Measurements from ENCODE around the gene SLC35C1.
"Not testable (repeated sequence)": the region's sequence is repeated elsewhere in the genome, so short reads cannot be mapped to it uniquely, and the experiment has no call there.

Gene SLC35C1

DNA sequence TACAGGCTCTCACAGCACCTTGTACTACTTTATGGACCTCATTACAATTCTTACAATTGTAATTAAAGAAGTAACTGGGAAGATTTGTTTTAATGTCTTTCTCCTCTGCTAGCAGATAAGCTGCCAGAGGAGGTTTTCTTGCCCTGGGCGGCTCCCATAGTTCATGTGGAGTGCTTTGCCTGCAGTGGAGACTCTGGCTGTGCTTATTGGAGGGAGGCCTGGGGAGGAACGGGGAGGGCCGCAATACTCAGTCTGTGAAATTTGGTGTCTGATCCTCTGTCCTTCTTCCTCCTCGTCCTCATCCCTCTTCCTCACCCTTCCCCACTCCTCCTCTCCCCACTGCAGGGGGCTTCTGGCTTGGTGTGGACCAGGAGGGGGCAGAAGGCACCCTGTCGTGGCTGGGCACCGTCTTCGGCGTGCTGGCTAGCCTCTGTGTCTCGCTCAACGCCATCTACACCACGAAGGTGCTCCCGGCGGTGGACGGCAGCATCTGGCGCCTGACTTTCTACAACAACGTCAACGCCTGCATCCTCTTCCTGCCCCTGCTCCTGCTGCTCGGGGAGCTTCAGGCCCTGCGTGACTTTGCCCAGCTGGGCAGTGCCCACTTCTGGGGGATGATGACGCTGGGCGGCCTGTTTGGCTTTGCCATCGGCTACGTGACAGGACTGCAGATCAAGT, 5.6 kb downstream of the SLC35C1 start:
- no peak for DNase-seq (ENCODE audit: low read depth, low spot score)

DNA sequence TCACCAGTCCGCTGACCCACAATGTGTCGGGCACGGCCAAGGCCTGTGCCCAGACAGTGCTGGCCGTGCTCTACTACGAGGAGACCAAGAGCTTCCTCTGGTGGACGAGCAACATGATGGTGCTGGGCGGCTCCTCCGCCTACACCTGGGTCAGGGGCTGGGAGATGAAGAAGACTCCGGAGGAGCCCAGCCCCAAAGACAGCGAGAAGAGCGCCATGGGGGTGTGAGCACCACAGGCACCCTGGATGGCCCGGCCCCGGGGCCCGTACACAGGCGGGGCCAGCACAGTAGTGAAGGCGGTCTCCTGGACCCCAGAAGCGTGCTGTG, 6.1 kb downstream of the SLC35C1 start:
- no peak for DNase-seq (ENCODE audit: low read depth, low spot score)

DNA sequence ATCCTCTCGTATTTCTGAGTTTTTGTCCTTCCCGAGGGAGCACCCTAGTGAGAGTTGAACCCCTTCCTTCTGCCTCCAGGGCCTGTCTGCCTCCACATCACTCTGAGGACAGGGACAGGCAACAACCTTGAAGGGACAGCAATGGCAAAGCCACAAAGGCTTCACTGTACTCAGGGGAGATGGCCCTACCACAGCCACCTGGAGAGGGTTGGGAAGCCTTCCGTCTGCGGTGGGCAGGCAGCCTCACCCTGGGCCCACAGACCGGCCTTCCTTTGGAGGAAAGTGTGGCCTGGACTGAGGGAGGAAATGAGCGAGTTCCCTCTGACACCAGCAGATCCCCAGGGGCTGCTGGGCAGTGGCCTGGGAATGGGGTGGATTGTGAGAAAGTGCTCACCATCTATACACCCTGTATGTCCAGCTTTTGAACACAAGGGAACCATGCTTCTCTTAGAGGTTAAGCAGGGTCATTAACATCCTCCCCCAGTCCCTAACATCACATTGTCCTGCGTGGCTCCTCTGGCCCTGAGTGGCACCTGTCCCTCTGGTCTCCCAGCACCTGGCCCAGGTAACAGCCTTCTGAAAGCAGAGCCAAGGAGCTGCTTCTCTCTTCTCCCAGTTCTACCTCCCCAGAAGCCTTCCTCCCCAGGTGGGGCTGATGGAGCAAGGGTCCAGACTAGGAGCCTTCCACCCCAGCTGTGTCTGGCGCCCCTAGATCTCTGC, 6.8 kb downstream of the SLC35C1 start:
- DNase-seq (ENCODE audit: low read depth, low spot score) = no peak

DNA sequence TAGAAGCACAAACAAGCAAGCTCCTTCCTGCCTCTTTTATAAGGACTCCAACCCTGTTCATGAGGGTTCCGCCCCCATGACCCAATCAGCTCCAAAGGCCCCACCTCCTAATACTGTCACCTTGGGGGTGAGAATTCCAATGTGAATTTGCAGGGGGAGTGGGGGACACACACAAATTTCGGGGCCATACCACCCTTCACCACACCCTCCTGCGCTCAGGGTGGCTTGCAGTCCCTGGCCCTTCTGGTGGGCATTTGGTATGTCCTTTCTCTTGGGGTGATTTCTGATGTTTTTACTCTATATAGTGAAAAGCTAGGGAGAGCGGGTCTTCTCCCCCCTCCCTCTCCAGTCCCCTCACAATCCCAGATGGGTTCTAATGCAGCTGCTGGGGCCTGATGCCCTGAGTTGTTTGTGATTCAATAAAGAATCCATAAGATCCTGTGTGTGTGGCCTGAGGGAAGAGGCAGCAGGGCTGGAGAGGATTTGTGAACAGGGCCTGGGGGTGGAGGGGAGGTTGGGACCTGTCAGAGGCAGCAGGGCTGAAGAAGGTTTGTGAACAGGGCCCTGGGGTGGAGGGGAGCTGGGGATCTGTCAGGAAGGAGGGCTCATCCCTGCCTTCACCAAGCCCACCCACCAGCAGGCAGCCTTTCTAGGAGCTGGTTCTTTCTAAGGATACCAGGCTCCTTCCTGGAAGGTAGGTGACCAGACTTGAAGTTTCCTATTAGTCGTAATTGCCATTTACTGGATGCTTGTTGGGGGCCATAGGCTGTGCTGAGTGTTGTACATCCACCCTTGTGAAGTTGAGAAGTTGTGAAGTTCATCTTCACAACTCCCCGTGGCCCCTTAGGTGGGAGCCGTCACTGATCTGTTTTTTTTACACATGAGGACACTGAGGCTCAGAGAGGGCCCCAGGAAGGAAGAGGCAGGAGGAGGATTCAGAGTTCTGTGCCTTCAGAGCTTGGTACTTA, 7.9 kb downstream of the SLC35C1 start:
- peak; percentile 23 for DNase-seq (ENCODE audit: low read depth, low spot score)

DNA sequence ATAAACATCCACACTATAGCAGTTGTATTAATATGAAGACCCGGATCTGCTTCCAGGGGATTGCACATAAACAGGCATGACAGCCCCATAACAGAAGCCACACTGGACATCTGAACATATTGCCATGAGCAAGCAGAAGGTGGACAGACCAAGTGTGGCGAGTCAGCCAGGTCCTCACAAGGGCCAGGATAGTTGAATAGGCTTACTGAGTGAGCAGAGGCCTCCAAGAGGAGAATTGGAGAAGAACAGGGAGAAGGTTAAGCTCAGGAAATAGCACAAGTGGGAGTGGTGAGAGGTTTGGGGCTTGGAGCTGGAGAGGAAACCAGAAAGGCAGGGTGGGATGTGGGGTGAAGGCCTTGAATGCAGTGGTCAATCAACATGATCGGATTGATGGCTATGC, 10.8 kb downstream of the SLC35C1 start:
- DNase-seq (ENCODE audit: low read depth, low spot score) = peak; percentile 53

DNA sequence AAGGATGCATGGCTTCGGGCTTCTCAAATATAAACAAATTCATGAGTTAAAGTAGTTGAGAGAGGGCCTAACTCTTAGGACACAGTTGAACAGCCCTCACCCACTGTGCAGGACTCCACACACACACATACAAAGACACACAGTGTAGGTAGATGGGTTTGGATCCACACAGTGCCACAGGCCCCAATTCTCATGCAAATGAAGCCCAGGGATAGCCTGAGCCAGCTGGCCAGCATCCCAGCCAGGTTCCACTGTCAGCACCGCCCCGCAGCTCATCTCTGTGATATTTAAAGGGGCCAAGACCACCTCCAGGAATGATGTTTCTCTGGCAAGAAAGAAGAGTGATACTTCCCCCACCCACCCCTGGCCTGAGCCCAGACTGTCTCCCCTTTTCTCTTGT, 11.7 kb downstream of the SLC35C1 start:
- peak; percentile 59 for DNase-seq (ENCODE audit: low read depth, low spot score)

DNA sequence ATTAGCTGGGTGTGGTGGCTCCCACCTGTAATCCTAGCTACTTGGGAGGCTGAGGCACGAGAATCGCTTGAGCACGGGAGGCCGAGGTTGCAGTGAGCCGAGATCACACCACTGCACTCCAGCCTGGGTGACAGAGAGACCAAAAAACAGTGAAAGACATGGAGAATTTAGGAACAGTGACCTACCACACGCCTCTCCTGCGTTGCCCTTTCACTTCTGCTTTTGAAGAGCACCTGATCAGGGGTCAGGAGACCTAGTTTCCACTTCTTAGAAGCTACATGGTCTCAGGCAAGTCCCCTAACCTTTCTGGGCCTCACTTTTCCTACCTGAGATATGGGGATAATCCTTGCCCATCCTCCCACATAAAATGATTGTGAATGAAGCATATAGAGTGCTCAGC, 12.2 kb downstream of the SLC35C1 start:
- no peak for DNase-seq (ENCODE audit: low read depth, low spot score)

DNA sequence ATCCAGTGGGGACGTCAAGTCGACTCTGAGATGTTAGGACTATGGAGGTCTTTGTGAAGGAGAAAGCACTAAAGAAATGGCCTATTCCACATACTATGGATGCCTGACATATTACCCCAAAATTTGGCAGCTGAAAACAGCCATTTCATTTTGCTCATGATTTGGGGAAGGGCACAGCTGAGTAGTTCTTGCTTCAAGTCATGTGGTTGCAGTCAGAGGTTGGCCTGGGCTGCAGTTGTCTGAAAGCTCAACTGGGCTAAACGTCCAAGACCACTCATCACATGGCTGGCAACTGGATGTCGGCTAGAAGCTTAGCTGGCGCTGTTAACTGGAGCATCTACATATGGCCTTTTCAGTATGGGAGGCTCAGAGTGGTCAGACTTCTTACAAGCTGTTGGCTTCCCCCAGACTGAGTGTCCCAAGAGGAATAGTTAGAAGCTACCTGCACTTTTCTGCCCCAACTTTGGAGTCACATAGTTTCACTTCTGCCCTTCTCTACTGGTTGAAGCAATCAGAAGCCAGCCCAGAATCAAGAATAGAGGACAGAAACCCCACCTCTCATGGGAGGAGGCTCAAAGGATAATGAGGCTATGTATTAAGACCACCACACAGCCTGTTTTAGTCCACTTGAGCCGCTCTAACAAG, 14.1 kb downstream of the SLC35C1 start:
- no peak for DNase-seq (ENCODE audit: low read depth, low spot score)

DNA sequence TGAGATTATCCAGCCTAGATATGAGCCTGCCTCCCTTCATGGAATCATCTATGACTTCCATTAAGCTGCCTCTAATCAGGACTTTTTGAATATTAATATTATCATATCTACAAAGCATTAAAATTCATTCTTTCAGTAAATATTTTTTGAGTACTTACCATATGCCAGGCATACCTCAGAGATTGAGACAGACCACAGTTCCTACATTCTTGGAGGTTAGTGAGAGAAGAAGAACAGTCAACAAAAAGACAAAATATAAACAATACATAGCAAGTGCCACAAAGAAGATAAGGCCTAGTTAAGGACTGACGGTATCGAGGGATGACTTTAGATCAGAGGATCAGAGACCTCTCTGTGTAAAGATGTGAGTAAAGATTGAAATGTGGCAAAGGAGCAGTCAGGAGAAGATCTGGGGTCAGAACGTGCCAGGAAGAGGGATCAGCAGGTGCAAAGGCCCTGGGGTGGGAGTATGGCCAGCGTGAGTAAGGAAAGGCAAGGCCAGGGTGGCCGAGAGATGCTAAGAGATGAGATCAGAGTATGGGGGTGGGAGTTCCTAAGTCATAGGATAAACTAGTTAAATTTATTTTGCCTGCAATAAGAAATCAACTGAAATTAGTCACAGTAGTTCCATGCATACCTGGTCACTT, 15.4 kb downstream of the SLC35C1 start:
- no peak for DNase-seq (ENCODE audit: low read depth, low spot score)

DNA sequence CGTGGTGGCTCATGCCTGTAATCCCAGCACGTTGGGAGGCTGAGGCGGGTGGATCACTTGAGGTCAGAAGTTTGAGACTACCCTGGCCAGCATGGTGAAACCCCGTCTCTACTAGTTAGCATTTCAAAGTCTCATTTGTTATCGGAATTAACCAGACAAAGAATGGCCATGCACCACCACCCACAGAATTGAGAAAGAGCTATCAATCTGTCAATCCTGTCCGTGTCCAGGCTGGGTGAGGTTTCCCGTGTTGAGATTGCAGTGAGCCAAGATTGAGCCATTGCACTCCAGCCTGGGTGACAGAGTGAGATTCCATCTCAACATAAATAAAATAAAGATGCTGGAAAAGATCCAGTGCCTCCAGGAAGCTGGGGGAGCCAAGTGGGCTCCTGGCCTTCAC, 21.5 kb downstream of the SLC35C1 start:
- DNase-seq (ENCODE audit: low read depth, low spot score) = peak; percentile 43

DNA sequence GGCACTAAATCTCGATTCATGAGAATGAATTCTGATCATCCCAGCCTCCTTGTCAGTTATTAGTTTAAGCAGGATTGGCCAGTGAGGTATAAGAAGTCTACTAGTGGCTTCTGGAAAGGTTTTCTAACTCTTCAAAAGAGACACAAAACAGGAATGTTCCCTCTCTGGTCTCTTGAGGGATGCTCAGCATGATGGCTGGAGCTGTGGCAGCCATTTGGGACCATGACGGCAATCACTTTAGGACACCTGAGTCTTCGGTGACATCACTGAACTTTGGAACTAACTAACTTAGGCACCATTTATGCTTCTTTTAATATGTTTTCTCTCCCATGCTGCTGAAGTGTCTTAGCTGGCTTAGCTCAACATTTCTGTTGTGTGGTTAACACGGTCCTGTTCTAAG, 22.2 kb downstream of the SLC35C1 start:
- DNase-seq (ENCODE audit: low read depth, low spot score) = no peak

DNA sequence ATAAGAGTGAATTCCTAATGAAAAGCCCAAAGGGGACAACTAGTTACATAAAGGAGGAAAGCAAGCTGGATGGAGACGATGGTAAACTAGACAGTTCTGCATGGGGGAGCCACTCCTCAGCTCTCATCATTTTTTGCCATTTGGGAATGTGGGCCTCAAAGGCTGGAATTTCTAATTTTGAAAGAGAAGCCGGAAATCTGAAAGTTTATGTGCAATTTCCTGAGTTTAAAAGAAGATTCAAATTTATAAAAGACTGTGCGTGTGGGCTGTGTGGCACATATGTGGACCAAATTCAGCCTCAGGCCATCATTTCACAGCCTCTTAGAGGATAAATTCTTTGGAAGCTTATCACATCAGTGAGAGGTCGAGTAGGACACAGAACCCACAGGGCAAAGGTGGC, 24.0 kb downstream of the SLC35C1 start:
- no peak for DNase-seq (ENCODE audit: low read depth, low spot score)

DNA sequence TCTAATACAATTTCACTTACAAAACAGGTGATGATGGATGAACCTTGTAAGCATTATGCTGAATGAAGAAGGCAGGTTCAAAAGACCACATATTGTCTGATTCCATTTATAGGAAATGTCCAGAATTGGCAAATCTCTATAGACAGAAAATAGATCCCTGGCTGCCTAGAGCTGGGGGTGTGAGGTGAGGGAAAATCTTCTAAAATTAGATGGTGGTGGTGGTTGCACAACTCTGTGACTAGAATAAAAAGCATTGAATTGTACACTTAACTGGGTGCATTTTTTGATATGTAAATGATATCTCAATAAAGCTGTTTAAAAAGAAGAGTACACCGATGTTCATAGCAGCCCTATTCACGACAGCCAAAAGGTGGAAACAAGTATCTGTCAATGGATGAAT, 25.6 kb downstream of the SLC35C1 start:
- DNase-seq (ENCODE audit: low read depth, low spot score) = no peak

DNA sequence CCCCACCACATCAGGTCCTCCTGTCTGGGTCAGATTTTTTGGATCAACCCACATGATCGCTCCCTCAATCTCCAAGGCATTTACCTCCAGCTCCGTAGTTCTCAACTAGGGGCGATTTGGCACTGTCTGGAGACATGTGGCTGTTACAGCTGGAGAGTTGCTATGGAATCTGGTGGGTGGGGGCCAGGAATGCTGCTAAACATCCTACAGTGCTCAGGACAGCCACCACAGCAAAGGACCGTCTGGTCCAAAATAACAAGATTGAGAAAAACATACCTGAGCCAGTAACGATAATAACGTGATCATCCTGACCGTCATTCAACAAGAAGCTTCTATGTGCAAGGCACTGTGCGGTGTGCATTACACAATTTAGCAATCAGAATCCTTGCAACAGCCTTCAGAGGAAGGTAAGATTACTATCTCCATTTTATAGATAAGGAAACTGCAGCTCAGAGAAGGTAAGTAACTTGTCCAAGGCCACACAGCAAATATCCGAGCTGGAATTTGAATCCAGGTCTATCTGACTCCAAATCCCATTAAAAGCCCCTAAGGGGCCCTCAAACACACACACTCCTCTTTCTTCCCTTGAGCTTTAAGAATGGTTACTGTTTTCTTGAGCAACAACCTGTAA, 28.0 kb downstream of the SLC35C1 start:
- peak; percentile 37 for DNase-seq (ENCODE audit: low read depth, low spot score)

DNA sequence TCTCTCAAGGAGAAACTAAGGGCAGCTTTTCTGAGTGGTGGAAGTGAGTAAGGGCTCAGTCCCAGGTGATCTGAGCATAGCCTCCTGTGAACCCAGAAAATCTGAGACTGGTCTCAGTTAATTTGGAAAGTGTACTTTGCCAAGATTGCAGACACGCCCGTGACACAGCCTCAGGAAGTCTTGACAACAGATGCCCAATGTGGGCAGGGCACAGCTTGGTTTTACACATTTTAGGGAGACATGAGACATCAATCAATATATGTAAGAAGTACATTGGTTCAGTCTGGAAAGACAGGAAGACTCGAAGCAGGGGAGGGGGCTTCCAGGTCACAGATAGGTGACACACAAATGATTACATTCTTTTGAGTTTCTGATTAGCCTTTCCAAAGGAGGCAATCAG, 28.8 kb downstream of the SLC35C1 start:
- DNase-seq (ENCODE audit: low read depth, low spot score) = no peak

DNA sequence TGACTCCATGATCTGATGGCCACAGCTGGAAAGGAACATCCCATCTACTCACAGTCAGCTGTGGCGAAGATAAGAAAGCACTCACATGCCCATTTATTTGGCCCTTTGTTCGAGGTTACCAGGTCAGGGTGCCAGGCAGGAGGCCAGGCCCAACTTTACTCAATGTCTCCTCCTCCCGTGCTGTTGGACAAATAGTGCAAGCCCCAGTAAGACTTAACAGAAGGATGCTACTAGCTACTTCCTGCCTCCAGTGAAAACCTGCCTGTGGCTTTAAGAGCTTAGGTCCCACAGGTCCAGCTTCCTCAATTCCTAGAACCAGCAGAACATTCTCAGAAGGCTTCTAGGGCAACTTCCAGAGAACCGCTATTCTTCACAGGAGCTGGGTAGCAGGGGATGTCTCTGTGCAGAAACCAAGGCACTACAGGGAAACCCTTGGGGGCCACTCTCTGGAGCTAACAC, 29.4 kb downstream of the SLC35C1 start:
- DNase-seq (ENCODE audit: low read depth, low spot score) = no peak

DNA sequence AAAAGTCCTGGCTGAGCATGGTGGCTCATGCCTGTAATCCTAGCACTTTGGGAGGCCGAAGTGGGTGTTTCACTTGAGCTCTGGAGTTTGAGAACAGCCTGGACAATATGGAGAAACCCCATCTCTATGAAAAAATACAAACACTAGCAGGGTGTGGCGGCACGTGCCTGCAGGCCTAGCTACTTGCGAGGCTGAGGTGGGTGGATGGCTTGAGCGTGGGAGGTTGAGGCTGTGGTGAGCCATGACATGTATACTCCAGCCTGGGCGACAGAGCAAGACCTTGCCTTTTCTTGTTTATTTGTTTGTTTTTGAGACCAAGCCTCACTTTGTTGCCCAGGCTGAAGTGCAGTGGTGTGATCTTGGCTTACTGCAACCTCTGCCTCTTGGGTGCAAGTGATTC, 34.3 kb downstream of the SLC35C1 start:
- DNase-seq (ENCODE audit: low read depth, low spot score) = no peak

DNA sequence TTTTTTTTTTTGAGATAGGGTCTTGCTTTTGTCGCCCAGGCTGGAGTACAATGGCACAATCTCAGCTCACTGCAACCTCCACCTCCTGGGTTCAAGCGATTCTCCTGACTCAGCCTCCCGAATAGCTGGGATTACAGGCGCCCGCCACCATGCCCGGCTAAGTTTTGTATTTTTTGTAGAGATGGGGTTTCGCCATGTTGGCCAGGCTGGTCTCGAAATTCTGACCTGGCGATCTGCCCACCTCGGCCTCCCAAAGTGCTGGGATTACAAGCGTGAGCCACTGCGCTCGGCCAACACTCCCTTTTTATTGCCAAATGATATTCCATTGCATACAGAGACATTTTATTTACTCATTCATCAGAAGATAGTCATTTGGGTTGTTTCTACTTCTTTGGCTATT, 35.3 kb downstream of the SLC35C1 start:
- not testable (repeated sequence) for DNase-seq (ENCODE audit: low read depth, low spot score)

DNA sequence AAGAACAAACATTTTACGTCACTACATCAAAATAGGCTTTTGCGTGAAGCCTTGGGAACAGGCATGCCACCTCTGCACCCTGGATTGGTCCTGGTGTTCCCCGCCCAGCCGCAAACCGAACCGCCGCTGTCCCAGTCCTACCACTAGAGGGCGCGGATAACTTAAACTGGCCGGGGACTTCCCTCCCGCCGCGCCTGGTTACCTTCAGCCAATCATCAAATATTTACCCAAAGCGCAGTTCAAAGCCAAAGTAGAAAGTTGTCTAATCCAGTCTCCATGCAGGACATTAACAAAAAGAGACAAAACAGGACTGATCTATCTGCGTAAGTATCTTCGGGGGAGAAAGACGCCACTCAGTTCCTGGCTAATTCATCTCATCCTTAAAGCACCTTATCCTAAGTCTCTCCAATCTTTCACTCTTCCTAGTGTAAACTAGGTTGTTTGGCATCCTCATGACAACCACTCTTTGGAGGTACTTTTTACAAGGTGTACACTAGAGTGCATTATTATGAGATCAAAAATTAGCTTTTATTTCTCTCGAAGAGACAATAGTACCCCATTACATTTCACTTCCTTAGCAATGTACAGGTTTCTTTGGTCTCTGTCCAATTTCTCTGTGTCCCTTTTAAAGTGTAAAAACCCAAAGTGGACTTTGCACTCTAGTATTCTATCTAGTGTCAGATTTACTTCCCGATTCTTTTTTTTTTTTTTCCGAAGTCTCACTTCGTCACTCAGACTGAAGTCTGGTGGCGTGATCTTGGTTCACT, 38.4 kb downstream of the SLC35C1 start:
- DNase-seq (ENCODE audit: low read depth, low spot score) = peak; percentile 95
